SK-N-SH treated with all-trans-retinoic acid at 6 μM for 48 hours (cell line): ENCODE results near the gene NUP93.

ENCODE experiments used
- ATAC-seq: fragments of 200-7000 bp; cut with Tn5 transposase; 3 replicates; pipeline ENCODE4 v1.9.1; 2020; ENCODE audit warnings: mild to moderate bottlenecking, moderate library complexity
- ARNTL ChIP-seq: fragments of 450-650 bp; formaldehyde crosslinking; IDR thresholded peaks from 2 replicates; pipeline ENCODE4 v1.5.0; 2020; ENCODE audit warnings: low read depth, mild to moderate bottlenecking, moderate library complexity, borderline replicate concordance
- ESRRG ChIP-seq: fragments of 250-450 bp; sonication (Bioruptor Pico); IDR thresholded peaks from 2 replicates; pipeline ENCODE4 v1.6.1; 2021; ENCODE audit warnings: mild to moderate bottlenecking
- ISL1 ChIP-seq: fragments of 250-450 bp; sonication (Bioruptor Pico); IDR thresholded peaks from 2 replicates; pipeline ENCODE4 v2.1.2; 2022; ENCODE audit warnings: mild to moderate bottlenecking, moderate library complexity
- OSR1 ChIP-seq: fragments of 250-450 bp; sonication (Bioruptor Pico); IDR thresholded peaks from 2 replicates; pipeline ENCODE4 v1.8.0; 2022; ENCODE audit warnings: moderate library complexity, mild to moderate bottlenecking, inconsistent platforms
- PPARA ChIP-seq: fragments of 250-450 bp; sonication (Bioruptor Pico); IDR thresholded peaks from 2 replicates; pipeline ENCODE4 v1.5.0; 2020; ENCODE audit warnings: mild to moderate bottlenecking, borderline replicate concordance
- TCF4 ChIP-seq: fragments of 250-450 bp; sonication (Bioruptor Pico); IDR thresholded peaks from 2 replicates; pipeline ENCODE4 v1.8.0; 2021; ENCODE audit warnings: mild to moderate bottlenecking, moderate library complexity, borderline replicate concordance
- TOX ChIP-seq: fragments of 250-450 bp; sonication (Bioruptor Pico); IDR thresholded peaks from 2 replicates; pipeline ENCODE4 v1.8.0; 2021; ENCODE audit warnings: mild to moderate bottlenecking, moderate library complexity, borderline replicate concordance
- TSHZ2 ChIP-seq: fragments of 250-450 bp; sonication (Bioruptor Pico); IDR thresholded peaks from 2 replicates; pipeline ENCODE4 v1.5.0; 2020; ENCODE audit warnings: mild to moderate bottlenecking, moderate library complexity
- ZC3H10 ChIP-seq: fragments of 250-450 bp; sonication (Bioruptor Pico); IDR thresholded peaks from 2 replicates; pipeline ENCODE4 v1.5.1; 2021; ENCODE audit warnings: mild to moderate bottlenecking, moderate library complexity
- ZFP30 ChIP-seq: fragments of 450-650 bp; formaldehyde crosslinking; IDR thresholded peaks from 2 replicates; pipeline ENCODE4 v1.5.0; 2022; ENCODE audit warnings: mild to moderate bottlenecking, moderate library complexity
- ZNF565 ChIP-seq: fragments of 450-650 bp; formaldehyde crosslinking; conservative IDR thresholded peaks from 2 replicates; pipeline ENCODE4 v1.5.0; 2020; ENCODE audit warnings: low read depth, mild to moderate bottlenecking, moderate library complexity
- ZNF70 ChIP-seq: fragments of 450-650 bp; formaldehyde crosslinking; IDR thresholded peaks from 2 replicates; pipeline ENCODE4 v1.5.0; 2020; ENCODE audit warnings: mild to moderate bottlenecking, moderate library complexity
- ZNF8 ChIP-seq: fragments of 450-650 bp; formaldehyde crosslinking; IDR thresholded peaks from 2 replicates; pipeline ENCODE4 v1.5.0; 2020; ENCODE audit warnings: mild to moderate bottlenecking, moderate library complexity
- TF ChIP-seq, protein P1 (sequence below): fragments of 250-450 bp; sonication (Bioruptor Pico); IDR thresholded peaks from 2 replicates; pipeline ENCODE4 v1.5.1; 2020; ENCODE audit warnings: low read depth, mild to moderate bottlenecking, moderate library complexity
- TF ChIP-seq, protein P2 (sequence below): fragments of 250-450 bp; sonication (Bioruptor Pico); IDR thresholded peaks from 2 replicates; pipeline ENCODE4 v1.8.0; 2021; ENCODE audit warnings: low read depth, mild to moderate bottlenecking, moderate library complexity, borderline replicate concordance
- TF ChIP-seq, protein P3 (sequence below): fragments of 250-450 bp; sonication (Bioruptor Pico); IDR thresholded peaks from 2 replicates; pipeline ENCODE4 v1.8.0; 2020; ENCODE audit warnings: mild to moderate bottlenecking, moderate library complexity, borderline replicate concordance
- TF ChIP-seq, protein P4 (sequence below): fragments of 250-450 bp; sonication (Bioruptor Pico); IDR thresholded peaks from 2 replicates; pipeline ENCODE4 v1.5.1; 2021; ENCODE audit warnings: mild to moderate bottlenecking, moderate library complexity

Gene NUP93

DNA sequence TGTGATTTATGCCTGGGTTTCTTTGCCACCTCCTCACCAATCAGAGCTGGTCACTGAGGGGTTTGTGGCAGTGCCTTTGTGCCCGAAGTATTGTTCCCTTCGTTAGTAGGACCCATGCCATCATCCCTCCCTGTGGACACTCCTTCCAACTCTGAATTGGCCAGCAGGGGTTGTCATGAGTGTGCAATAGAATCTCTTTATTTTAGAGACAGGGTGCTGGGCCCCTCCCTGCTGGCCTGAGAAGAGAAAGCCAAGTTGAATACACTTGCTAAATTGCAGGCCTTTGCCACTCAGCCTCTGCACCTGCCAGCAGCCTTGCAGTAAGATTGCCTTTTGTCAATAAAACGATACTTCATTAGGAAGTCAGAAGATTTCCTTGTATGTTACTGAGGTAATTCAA lies 94.4 kb downstream of the NUP93 start:
- peak; percentile 73; the same call in 2 of the 3 replicates for ATAC-seq
- TF ChIP-seq ISL1 (no peak), ZC3H10 (no peak), ZNF70 (no peak), ARNTL (CRISPR knock-in tag) (no peak), ZNF565 (CRISPR knock-in tag) (no peak), ZNF8 (CRISPR knock-in tag) (no peak), TOX (CRISPR knock-in tag) (no peak), OSR1 (CRISPR knock-in tag) (no peak)
- TF ChIP-seq, protein P1, sequence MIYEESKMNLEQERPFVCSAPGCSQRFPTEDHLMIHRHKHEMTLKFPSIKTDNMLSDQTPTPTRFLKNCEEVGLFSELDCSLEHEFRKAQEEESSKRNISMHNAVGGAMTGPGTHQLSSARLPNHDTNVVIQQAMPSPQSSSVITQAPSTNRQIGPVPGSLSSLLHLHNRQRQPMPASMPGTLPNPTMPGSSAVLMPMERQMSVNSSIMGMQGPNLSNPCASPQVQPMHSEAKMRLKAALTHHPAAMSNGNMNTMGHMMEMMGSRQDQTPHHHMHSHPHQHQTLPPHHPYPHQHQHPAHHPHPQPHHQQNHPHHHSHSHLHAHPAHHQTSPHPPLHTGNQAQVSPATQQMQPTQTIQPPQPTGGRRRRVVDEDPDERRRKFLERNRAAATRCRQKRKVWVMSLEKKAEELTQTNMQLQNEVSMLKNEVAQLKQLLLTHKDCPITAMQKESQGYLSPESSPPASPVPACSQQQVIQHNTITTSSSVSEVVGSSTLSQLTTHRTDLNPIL (CRISPR knock-in tag): no peak
- TF ChIP-seq, protein P2, sequence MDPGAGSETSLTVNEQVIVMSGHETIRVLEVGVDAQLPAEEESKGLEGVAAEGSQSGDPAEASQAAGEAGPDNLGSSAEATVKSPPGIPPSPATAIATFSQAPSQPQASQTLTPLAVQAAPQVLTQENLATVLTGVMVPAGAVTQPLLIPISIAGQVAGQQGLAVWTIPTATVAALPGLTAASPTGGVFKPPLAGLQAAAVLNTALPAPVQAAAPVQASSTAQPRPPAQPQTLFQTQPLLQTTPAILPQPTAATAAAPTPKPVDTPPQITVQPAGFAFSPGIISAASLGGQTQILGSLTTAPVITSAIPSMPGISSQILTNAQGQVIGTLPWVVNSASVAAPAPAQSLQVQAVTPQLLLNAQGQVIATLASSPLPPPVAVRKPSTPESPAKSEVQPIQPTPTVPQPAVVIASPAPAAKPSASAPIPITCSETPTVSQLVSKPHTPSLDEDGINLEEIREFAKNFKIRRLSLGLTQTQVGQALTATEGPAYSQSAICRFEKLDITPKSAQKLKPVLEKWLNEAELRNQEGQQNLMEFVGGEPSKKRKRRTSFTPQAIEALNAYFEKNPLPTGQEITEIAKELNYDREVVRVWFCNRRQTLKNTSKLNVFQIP: no peak
- TF ChIP-seq, all 23 proteins: peak for 0

DNA sequence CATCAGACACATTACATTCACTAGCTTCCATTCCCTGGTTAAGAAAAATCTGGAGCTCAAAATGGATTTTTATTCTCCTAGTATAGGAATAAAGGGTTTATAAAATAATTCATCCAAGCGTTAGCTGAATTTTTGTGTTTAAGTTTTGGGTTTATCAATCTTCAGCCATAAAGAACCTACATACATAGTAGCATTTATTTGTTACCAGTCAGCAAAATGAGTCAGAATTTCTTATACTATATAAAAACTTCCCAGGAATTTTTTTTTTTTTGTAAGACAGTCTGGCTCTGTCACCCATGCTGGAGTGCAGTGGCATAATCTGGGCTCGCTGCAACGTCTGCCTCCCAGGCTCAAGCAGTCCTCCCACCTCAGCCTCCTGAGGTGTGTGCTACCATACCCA lies 94.9 kb downstream of the NUP93 start:
- TF ChIP-seq ESRRG (CRISPR knock-in tag) (no peak), ZNF565 (CRISPR knock-in tag) (no peak), OSR1 (CRISPR knock-in tag) (no peak), ZFP30 (CRISPR knock-in tag) (no peak), ISL1 (no peak), ZC3H10 (no peak), PPARA (CRISPR knock-in tag) (no peak), TSHZ2 (no peak), ZNF70 (no peak)
- TF ChIP-seq, protein P3, sequence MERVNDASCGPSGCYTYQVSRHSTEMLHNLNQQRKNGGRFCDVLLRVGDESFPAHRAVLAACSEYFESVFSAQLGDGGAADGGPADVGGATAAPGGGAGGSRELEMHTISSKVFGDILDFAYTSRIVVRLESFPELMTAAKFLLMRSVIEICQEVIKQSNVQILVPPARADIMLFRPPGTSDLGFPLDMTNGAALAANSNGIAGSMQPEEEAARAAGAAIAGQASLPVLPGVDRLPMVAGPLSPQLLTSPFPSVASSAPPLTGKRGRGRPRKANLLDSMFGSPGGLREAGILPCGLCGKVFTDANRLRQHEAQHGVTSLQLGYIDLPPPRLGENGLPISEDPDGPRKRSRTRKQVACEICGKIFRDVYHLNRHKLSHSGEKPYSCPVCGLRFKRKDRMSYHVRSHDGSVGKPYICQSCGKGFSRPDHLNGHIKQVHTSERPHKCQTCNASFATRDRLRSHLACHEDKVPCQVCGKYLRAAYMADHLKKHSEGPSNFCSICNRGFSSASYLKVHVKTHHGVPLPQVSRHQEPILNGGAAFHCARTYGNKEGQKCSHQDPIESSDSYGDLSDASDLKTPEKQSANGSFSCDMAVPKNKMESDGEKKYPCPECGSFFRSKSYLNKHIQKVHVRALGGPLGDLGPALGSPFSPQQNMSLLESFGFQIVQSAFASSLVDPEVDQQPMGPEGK: no peak
- TF ChIP-seq, protein P2: no peak
- TF ChIP-seq, protein P1 (CRISPR knock-in tag): no peak
- TF ChIP-seq, protein P4, sequence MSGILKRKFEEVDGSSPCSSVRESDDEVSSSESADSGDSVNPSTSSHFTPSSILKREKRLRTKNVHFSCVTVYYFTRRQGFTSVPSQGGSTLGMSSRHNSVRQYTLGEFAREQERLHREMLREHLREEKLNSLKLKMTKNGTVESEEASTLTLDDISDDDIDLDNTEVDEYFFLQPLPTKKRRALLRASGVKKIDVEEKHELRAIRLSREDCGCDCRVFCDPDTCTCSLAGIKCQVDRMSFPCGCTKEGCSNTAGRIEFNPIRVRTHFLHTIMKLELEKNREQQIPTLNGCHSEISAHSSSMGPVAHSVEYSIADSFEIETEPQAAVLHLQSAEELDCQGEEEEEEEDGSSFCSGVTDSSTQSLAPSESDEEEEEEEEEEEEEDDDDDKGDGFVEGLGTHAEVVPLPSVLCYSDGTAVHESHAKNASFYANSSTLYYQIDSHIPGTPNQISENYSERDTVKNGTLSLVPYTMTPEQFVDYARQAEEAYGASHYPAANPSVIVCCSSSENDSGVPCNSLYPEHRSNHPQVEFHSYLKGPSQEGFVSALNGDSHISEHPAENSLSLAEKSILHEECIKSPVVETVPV (CRISPR knock-in tag): no peak
- no peak for ATAC-seq

- TF ChIP-seq ZNF8 (CRISPR knock-in tag): no peak
- 0 out of 2 replicates have a peak, but pooled peaks have one; percentile 37 for TF ChIP-seq TCF4 (CRISPR knock-in tag)
- peak; percentile 64 for TF ChIP-seq ISL1
- no peak for TF ChIP-seq TOX (CRISPR knock-in tag)
- ATAC-seq: no peak
Measured at GRCh38 chr16:56825826-56826225, 95.9 kb downstream of the NUP93 start.
